Measurements from ENCODE around the gene TPT1.
"Not testable (repeated sequence)": the region's sequence is repeated elsewhere in the genome, so short reads cannot be mapped to it uniquely, and the experiment has no call there.

Gene TPT1

GRCh38 chr13:45376651-45377050 is 35.7 kb upstream of the TPT1 start:
- not testable (repeated sequence) for H3K9ac ChIP-seq; H3K27me3 ChIP-seq (ENCODE audit: insufficient read depth, low read depth); H3K4me1 ChIP-seq (ENCODE audit: low read depth, poor library complexity, severe bottlenecking); H3K36me3 ChIP-seq (ENCODE audit: insufficient read depth); H3K79me2 ChIP-seq (ENCODE audit: insufficient read depth, low read depth); H2AFZ ChIP-seq (ENCODE audit: low read depth); H4K20me1 ChIP-seq (ENCODE audit: insufficient read depth); H3K27ac ChIP-seq; H3K4me2 ChIP-seq; H3K4me3 ChIP-seq (IDR thresholded peaks at IDR 0.05; ENCODE audit: insufficient read depth, low read depth, low read length)

GRCh38 chr13:45374917-45375316 is 33.9 kb upstream of the TPT1 start:
- no peak for TF ChIP-seq CTCF (conservative IDR thresholded peaks at IDR 0.05; ENCODE audit: low read depth, low read length)
- H2AFZ ChIP-seq (ENCODE audit: low read depth): no peak overlapping the region
- no peaks in the 10 kb centered on the region for H4K20me1 ChIP-seq (ENCODE audit: insufficient read depth)
- H3K4me1 ChIP-seq (ENCODE audit: low read depth, poor library complexity, severe bottlenecking): no peaks in the 10 kb centered on the region
- no peaks in the 10 kb centered on the region for H3K27me3 ChIP-seq (ENCODE audit: insufficient read depth, low read depth)
- H3K4me3 ChIP-seq (IDR thresholded peaks at IDR 0.05; ENCODE audit: insufficient read depth, low read depth, low read length): no peak overlapping the region
- no peaks in the 10 kb centered on the region for H3K79me2 ChIP-seq (ENCODE audit: insufficient read depth, low read depth)
- no peak overlapping the region for H3K9ac ChIP-seq
- H3K27ac ChIP-seq: no peak overlapping the region
- no peak overlapping the region for H3K4me2 ChIP-seq
- no peaks in the 10 kb centered on the region for H3K36me3 ChIP-seq (ENCODE audit: insufficient read depth)

- no peak overlapping the region for H3K27ac ChIP-seq
- no peaks in the 10 kb centered on the region for H4K20me1 ChIP-seq (ENCODE audit: insufficient read depth)
- H3K4me2 ChIP-seq: no peak overlapping the region
Observed at GRCh38 chr13:45373162-45373547, 32.2 kb upstream of the TPT1 start.

GRCh38 chr13:45372189-45373161 is 31.5 kb upstream of the TPT1 start:
- no peaks in the 10 kb centered on the region for H3K79me2 ChIP-seq (ENCODE audit: insufficient read depth, low read depth)
- H3K36me3 ChIP-seq (ENCODE audit: insufficient read depth): no peaks in the 10 kb centered on the region
- H3K9ac ChIP-seq: no peak overlapping the region
- no peaks in the 10 kb centered on the region for H3K27me3 ChIP-seq (ENCODE audit: insufficient read depth, low read depth)
- H3K4me1 ChIP-seq (ENCODE audit: low read depth, poor library complexity, severe bottlenecking): peaks cover 5% of the 10 kb centered on the region
- no peak overlapping the region for H2AFZ ChIP-seq (ENCODE audit: low read depth)
- no peaks in the 10 kb centered on the region for H4K20me1 ChIP-seq (ENCODE audit: insufficient read depth)
- H3K4me3 ChIP-seq (IDR thresholded peaks at IDR 0.05; ENCODE audit: insufficient read depth, low read depth, low read length): no peak overlapping the region
- H3K27ac ChIP-seq: no peak overlapping the region
- H3K4me2 ChIP-seq: no peak overlapping the region
- no peak for TF ChIP-seq CTCF (conservative IDR thresholded peaks at IDR 0.05; ENCODE audit: low read depth, low read length)

More at GRCh38 chr13:45373162-45373547, 32.2 kb upstream of the TPT1 start:
- no peak overlapping the region for H3K4me3 ChIP-seq (IDR thresholded peaks at IDR 0.05; ENCODE audit: insufficient read depth, low read depth, low read length)
- H3K9ac ChIP-seq: no peak overlapping the region
- no peaks in the 10 kb centered on the region for H3K36me3 ChIP-seq (ENCODE audit: insufficient read depth)
- H3K79me2 ChIP-seq (ENCODE audit: insufficient read depth, low read depth): no peaks in the 10 kb centered on the region
- H2AFZ ChIP-seq (ENCODE audit: low read depth): no peak overlapping the region
- H3K27me3 ChIP-seq (ENCODE audit: insufficient read depth, low read depth): no peaks in the 10 kb centered on the region
- no peak for TF ChIP-seq CTCF (conservative IDR thresholded peaks at IDR 0.05; ENCODE audit: low read depth, low read length)
- H3K4me1 ChIP-seq (ENCODE audit: low read depth, poor library complexity, severe bottlenecking): no peaks in the 10 kb centered on the region

- H3K36me3 ChIP-seq (ENCODE audit: insufficient read depth): no peaks in the 10 kb centered on the region
- H4K20me1 ChIP-seq (ENCODE audit: insufficient read depth): no peaks in the 10 kb centered on the region
- no peak overlapping the region for H2AFZ ChIP-seq (ENCODE audit: low read depth)
- no peaks in the 10 kb centered on the region for H3K27me3 ChIP-seq (ENCODE audit: insufficient read depth, low read depth)
- no peaks in the 10 kb centered on the region for H3K79me2 ChIP-seq (ENCODE audit: insufficient read depth, low read depth)
- H3K9ac ChIP-seq: no peak overlapping the region
- H3K4me3 ChIP-seq (IDR thresholded peaks at IDR 0.05; ENCODE audit: insufficient read depth, low read depth, low read length): no peak overlapping the region
- H3K4me2 ChIP-seq: no peak overlapping the region
- no peak overlapping the region for H3K27ac ChIP-seq
- TF ChIP-seq CTCF (conservative IDR thresholded peaks at IDR 0.05; ENCODE audit: low read depth, low read length): no peak
- H3K4me1 ChIP-seq (ENCODE audit: low read depth, poor library complexity, severe bottlenecking): peaks cover 12% of the 10 kb centered on the region
Observed at GRCh38 chr13:45370922-45371406, 30.0 kb upstream of the TPT1 start.
